Stromal cell of bone marrow (primary cell): ENCODE results near the gene GABRP.
"Not testable (repeated sequence)": the region's sequence is repeated elsewhere in the genome, so short reads cannot be mapped to it uniquely, and the experiment has no call there.

ENCODE experiments used
- DNase-seq: peaks from one replicate; pipeline ENCODE4 v3.0.0-alpha.2; 2012; ENCODE audit warnings: low read depth

GABRP gene, protein sequence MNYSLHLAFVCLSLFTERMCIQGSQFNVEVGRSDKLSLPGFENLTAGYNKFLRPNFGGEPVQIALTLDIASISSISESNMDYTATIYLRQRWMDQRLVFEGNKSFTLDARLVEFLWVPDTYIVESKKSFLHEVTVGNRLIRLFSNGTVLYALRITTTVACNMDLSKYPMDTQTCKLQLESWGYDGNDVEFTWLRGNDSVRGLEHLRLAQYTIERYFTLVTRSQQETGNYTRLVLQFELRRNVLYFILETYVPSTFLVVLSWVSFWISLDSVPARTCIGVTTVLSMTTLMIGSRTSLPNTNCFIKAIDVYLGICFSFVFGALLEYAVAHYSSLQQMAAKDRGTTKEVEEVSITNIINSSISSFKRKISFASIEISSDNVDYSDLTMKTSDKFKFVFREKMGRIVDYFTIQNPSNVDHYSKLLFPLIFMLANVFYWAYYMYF

GRCh38 chr5:170783498-170784247, at the start of gene GABRP:
Gene GABRP, plus strand, starts transcription at chr5:170783725. Its CDS starts 4,891 bp downstream, at chr5:170788616.
- no peak for DNase-seq

DNA sequence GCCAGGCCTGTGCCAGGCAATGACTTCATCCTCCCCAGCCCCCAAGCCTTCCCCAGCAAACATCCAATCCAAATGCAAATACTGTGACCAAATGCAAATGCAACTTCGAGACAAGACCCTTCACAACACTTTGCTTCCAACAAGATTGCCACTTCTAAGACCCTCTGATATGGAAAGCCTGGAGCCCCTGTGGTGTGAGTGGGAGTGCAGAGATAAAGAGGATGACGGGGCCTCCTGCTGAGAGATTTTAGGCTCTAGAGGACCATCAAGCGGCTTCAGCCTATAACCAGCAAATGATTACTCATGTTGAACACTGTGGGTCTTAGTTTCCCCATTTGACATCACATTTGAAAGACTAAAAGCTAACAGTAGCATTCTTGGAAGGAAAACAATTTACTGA, 46.6 kb upstream of the GABRP start:
- no peak for DNase-seq

DNA sequence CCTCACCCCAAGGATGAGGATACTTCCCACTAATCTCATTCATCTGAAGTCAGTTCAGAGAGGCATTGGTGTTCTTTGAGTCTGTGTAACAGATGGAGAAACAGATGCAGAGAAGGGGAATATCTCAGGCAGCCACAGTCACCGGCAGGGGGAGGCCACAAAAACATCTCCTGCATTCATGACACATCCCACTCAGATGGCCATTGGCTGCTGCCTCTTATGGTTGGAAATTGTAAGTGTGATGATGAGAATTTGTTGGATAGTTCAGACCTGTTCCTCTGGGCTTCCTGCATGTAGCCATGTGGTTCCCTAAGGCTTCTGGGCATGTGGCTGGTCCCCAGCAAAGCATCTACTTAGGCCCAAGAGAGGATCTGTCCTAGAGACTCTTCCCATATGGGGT, 45.9 kb upstream of the GABRP start:
- DNase-seq, result no peak

- no peak for DNase-seq
These were observed 44.7 kb upstream of the GABRP start for GRCh38 chr5:170738840-170739239.

GRCh38 chr5:170739446-170739845, 44.1 kb upstream of the GABRP start:
- no peak for DNase-seq

- DNase-seq, result no peak
These were observed 42.8 kb upstream of the GABRP start for GRCh38 chr5:170740551-170741205.

DNA sequence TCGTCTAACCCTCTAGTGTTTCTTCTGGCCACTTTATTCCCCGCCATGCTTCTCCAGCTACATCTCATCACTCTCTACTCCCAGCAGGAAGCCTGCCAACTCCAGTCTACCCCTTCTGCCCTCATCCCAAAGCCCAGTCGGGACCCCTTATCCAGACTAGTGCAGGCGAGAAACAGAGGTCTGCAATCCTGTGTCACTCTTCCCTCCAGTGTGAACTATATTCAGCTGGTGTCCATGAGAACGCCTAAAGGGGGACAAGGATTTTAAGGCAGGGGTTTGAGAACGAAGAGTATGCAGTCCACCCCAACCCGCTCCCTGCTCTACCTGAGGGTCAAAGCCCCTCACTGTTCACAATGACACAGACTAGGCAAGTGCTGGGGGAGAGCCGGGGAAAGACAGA, 41.7 kb upstream of the GABRP start:
- DNase-seq, result no peak

DNA sequence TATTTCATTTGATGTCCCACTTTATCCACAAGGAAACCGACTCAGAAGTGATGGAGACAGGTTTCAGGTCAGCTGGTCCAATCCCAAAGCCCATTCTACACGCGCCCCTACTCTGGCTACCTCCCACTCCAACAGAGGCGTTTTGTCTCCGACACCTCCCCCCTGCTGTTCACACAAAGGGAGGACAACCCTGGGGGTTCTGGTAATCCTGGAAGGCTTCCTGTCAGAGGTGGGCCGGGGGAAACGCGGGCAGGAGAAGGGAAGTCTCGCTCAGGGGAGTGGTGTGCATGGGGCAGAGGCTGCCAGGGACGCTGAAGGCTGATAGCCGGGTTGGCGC, 39.7 kb upstream of the GABRP start:
- DNase-seq, result no peak

DNA sequence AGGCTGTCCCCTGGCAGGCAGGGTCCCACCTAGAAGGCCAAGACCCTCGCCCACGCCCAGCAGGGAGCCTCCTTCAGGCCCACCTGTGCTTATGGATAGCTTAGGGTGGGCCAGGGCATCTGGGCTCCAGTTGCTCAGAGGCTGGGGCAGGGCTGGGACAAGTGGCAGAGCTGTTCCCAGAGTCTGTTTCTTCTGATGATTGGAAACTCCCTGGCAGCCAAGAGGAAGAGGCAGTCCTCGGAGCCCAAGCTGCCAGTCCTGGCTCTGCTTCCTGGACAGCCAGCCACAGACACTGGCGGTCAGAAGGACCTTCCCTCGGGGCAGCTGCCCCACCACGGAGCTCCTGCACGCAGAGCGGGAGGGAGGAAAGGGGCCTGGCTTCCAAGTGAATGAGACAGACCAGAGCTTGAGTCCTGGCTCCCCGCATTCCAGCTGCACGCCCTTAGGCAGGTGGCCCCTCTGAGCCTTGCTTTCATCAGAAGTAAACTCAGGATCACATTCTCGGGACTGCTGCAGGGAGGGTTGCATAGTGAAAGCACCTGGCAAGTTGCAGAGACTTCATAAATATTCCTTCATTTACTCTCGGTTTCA, 37.9 kb upstream of the GABRP start:
- DNase-seq, result no peak

DNA sequence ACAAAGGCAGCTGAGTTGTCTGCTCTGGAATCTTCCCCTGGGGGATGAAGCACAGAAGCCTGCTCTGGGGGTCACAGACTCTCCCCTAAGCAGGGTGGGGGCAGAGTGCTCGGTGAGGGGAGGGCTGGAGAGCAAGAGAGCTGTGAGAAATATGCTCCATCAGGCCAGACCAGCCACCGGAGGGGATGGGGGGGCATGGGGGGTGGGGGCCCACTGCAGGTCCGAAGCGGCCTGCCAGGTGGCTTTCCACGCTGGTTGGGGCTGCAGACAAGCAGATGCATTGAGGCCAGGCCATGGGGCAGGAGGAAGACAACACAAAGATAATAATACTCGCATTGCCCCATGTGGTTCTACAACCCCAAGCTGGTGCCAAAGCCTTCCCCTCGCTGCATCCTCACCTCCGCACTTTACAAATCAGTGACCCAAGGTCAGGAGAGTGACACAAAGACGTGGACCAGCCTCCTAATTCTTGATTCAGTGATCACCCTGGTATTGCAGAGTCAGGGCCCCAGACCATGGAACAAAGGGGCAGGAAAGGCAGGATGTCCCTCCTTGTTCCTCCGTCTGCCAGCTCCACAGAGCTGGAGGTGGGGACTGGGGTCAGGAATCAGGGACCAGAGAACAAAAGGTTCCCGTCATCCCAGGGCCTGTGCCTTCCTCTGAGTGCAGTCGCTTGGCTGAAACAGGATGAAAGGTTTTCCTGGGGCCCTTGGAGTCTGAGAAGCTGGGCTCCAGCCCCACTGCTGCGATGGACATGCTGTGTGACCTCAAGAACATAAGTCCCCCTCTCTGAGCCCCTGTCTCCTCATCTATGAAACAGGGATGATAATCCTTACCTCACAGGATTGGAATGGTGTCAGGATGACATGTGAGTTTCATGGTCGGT, 37.2 kb upstream of the GABRP start:
- DNase-seq, result no peak

DNA sequence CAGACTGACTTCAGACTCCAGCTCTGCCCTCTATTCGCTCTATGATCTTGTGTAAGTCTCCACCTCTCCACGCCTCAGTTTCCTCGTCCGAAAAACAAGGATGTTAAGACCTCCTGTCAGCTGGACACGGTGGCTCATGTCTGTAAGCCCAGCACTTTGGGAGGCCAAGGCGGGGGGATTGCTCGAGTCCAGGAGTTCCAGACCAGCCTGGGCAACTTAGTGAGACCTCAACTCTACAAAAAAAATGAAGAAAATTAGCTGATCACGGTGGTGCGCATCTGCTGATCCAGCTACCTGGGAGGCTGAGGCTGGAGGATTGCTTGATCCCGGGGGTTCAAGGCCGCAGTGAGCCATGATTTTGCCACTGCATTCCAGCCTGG, 36.6 kb upstream of the GABRP start:
- no peak for DNase-seq

DNA sequence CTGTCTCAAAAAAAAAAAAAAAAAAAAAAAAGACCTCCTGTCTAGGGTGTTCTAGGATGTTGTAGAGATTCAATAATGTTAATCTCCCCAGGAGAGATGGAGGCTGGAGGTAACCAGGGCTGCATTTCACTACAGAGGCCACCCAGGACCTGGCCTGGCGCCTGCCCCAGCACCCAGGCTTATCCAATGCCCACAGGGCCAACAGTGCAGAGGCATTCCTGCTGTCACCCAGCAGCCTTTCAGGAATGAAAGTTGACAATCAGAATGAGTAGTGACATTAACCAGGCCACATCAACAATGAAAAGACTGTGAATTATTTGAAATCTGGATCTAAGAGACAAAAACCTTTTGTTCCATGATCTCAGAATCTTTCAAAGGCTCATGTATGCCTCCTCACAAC, 36.2 kb upstream of the GABRP start:
- no peak for DNase-seq

DNA sequence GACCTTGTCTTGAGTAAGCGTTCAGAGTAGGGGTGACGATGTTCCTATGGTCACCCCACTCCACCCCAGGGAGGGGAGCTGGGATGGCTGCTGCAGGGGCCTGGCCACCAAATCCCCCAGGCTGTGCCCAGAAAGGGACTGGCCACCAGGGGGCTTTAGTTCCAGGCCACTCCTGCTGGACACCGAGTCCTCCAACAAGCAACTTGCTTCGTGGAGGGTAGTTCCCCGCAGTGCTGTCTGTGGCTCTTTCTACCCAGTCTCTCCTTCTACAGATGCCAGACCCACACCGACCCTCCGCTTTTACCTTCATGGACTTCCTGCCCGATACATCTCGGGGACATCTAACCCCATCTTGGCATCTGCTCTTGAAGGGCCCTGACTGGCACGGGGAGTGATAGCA, 35.7 kb upstream of the GABRP start:
- no peak for DNase-seq

DNA sequence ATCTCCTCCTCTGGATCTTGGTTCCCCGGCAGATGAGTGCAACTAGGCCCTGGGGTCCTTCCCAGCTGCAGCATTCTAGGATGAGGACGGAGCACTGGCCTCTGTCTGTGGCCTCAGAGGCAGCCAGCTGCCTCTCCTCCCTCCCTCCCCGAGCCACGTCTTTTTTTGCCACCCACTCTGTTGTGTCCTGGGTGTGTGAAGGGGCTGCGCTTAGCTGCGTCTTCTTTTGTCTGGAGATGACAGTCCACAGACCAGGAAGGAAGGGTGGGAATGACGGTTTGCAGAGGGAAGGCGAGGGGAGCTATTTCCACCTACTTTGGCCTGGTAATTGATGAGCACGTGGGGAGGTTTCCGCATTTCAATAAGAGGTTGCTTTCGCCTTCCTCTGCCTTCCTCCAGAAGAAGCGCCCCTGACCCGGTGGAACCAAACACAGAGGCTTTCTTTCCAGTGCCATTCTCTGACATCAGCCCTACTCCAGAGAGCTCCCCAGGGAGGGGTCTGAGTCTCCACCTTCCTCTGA, 34.5 kb upstream of the GABRP start:
- no peak for DNase-seq

DNA sequence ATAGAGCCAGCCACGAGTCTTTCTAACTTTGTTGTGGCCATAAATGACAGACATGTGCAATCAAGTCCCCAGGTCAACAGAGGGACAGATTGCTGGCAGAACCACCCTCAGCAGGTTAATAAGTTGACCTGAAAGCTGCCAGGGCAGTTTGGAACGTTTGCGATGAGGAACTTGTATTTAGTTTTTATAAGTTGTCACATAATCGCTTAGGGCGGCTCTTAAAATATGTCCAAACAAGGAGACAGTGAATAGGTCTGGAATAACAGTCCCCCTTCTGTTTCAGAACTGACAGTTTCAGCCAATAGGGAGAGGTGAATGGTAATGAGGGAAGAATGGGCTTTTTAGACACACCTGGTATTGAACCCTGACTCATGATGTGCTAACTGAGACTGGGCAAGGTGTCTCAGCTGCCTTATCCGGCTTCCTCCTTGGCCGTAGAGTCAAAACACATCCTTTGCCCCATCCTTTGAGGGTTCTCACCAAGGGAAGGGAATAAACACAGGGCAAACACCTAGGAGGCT, 33.6 kb upstream of the GABRP start:
- DNase-seq, result no peak

DNA sequence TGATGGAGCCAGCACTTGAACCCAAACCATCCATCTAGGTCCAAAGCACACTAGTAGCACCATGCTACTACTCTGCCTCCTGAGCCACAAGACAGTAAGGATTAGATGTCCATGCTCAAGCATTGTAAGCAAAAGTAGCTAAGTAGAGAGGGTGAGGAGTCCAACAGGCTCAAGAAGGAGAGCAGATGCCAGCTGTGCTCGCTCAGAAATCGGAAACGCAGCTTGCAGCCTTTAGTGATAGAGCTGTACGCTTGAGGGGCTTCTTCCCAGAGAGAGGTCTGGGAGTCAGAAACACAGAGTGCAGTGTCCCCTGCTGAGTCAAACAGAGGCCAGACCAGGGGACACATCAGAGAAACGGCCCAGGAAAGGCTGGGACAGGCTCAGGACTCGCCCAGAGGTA, 32.7 kb upstream of the GABRP start:
- no peak for DNase-seq

DNA sequence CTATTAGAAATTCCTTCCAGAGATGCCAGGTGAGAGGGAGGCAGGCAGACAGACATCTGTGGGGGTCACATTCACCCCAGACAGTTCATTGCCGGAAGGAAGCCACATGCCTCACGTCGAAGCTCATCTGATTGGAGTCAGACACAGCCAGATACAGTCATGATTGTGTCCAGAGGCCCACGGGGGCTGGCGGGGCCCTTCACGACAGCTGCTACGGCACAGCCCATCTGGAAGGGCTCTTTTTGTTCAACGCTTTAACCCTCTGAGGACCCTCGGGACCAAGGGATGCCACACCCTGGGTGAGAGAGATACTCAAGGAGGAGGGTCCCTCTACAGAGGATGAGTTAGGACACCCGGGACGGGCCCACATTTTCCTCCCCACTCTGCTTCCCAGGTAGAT, 31.9 kb upstream of the GABRP start:
- DNase-seq, result no peak

DNA sequence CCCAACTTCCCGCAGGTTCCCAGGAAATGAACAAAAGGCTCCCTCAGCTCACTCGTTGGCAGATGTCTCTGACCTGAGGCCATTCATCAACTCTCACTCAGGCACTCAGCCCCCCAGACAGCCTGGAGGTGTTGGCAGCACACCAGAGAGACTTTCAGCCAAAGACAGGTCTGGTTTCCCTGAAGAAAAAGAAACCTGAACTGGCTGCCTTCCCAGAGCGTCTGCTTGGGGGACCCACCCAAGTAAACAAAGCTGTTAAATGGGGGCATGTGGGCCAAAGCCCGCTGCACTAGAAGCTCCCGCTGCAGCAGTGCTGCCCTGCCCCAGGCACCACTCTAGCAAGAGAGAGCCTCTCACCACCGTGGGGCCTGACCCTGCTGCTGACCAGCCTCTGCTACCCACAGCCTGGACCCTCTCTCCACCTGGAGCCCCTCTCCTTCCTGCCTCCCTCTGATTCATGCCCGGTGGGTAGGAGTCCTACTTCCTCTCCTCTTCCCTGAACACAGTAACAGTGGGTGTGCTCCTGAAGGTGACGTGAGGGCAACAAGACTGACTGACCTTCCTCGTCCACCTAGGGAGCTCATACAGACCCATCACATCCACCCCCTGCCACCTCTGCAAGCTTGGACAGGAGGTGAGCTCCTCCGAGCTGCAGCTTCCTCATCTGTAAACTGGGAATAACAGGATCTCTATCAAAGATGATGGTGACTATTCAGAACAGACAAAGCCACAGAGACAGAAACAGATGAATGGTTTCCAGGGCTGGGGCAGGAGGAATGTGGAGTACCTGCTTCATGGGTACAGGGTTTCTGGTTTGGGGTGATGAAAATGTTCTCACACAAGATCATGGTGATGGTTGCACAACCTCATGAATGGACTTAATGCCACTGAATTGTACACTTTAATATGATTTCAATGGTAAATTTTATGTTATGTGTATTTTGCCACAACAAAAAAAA, 31.0 kb upstream of the GABRP start:
- no peak for DNase-seq

GRCh38 chr5:170753311-170753710, 30.2 kb upstream of the GABRP start:
- no peak for DNase-seq

GRCh38 chr5:170754508-170754907, 29.0 kb upstream of the GABRP start:
- not testable (repeated sequence) for DNase-seq
